GM23338 (cell line): ENCODE results near the gene GPC6. TPM values are rescaled to one million over a fixed set of nuclear protein-coding genes. Genes with fewer than 3 reads are reported as not detected.

ENCODE experiments used
- ATAC-seq: fragments of 200-7000 bp; cut with Tn5 transposase; 3 replicates; pipeline ENCODE4 v1.9.1; 2020
- DNase-seq: peaks from one replicate; pipeline ENCODE4 v3.0.0-alpha.2; 2015; ENCODE audit warnings: low spot score
- H2AFZ ChIP-seq: fragments of 200-600 bp; sonication (generic); 2 replicates; pipeline ENCODE4 v1.8.0; 2016; ENCODE audit warnings: antibody characterized with exemption, mild to moderate bottlenecking, moderate library complexity
- H3F3A ChIP-seq: fragments of 200-600 bp; sonication (generic); replicated peaks from 2 replicates; pipeline ENCODE4 v1.8.0; 2017; ENCODE audit warnings: antibody characterized with exemption, mixed run types, low read depth
- H3K27ac ChIP-seq: fragments of 200-600 bp; sonication (generic); 2 replicates; pipeline ENCODE4 v1.6.1; 2016; ENCODE audit warnings: low read depth
- H3K27me3 ChIP-seq: fragments of 200-600 bp; sonication (generic); 2 replicates; pipeline ENCODE4 v1.8.0; 2016; ENCODE audit warnings: mild to moderate bottlenecking, mixed run types, moderate library complexity; ENCODE audit not compliant: insufficient read depth
- H3K36me3 ChIP-seq: fragments of 200-600 bp; sonication (generic); 2 replicates; pipeline ENCODE4 v1.8.0; 2016; ENCODE audit warnings: mild to moderate bottlenecking; ENCODE audit not compliant: insufficient read depth
- H3K4me1 ChIP-seq: fragments of 200-600 bp; sonication (generic); 2 replicates; pipeline ENCODE4 v1.8.0; 2016; ENCODE audit warnings: mild to moderate bottlenecking, moderate library complexity; ENCODE audit not compliant: insufficient read depth
- H3K4me2 ChIP-seq: fragments of 200-600 bp; sonication (generic); 2 replicates; pipeline ENCODE4 v1.7.1; 2017; ENCODE audit warnings: mixed run types
- H3K4me3 ChIP-seq: fragments of 200-600 bp; sonication (generic); 2 replicates; pipeline ENCODE4 v1.6.1; 2016; ENCODE audit warnings: mixed run types
- H3K79me2 ChIP-seq: fragments of 200-600 bp; sonication (generic); replicated peaks from 2 replicates; pipeline ENCODE4 v1.8.0; 2017; ENCODE audit warnings: mild to moderate bottlenecking; ENCODE audit not compliant: insufficient read depth
- H3K9me2 ChIP-seq: fragments of 200-600 bp; sonication (generic); 2 replicates; pipeline ENCODE4 v1.8.0; 2017; ENCODE audit not compliant: insufficient read depth
- H4K20me1 ChIP-seq: fragments of 200-600 bp; sonication (generic); replicated peaks from 2 replicates; pipeline ENCODE4 v1.8.0; 2017; ENCODE audit warnings: mild to moderate bottlenecking; ENCODE audit not compliant: insufficient read depth
- H3K27ac Mint-ChIP-seq: 2 replicates; pipeline ENCODE4 v1.8.0; 2020; ENCODE audit warnings: inconsistent platforms, mild to moderate bottlenecking, moderate library complexity, mixed read lengths
- H3K27me3 Mint-ChIP-seq: 3 replicates; pipeline ENCODE4 v1.8.0; 2022; ENCODE audit warnings: low read depth, mild to moderate bottlenecking, moderate library complexity, mixed read lengths, inconsistent platforms; ENCODE audit not compliant: insufficient read depth, poor library complexity
- H3K36me3 Mint-ChIP-seq: 3 replicates; pipeline ENCODE4 v1.8.0; 2021; ENCODE audit warnings: low read depth, mild to moderate bottlenecking, inconsistent platforms, moderate library complexity, mixed read lengths
- H3K4me1 Mint-ChIP-seq: 3 replicates; pipeline ENCODE4 v1.8.0; 2020; ENCODE audit warnings: mild to moderate bottlenecking, inconsistent platforms, mixed read lengths
- H3K4me3 Mint-ChIP-seq: 3 replicates; pipeline ENCODE4 v1.8.0; 2021; ENCODE audit warnings: moderate library complexity, mild to moderate bottlenecking, inconsistent platforms, mixed read lengths
- H3K9me3 Mint-ChIP-seq: 3 replicates; pipeline ENCODE4 v1.8.0; 2020; ENCODE audit warnings: moderate library complexity, mild to moderate bottlenecking, inconsistent platforms, mixed read lengths
- EZH2 ChIP-seq: fragments of 200-600 bp; sonication (generic); IDR thresholded peaks from one replicate; pipeline ENCODE4 v1.8.0; 2017; ENCODE audit warnings: antibody characterized with exemption, mild to moderate bottlenecking, low read depth; ENCODE audit not compliant: unreplicated experiment
- ZNF114 ChIP-seq: fragments of 250-450 bp; sonication (Bioruptor Pico); IDR thresholded peaks from 2 replicates; pipeline ENCODE4 v1.5.0; 2020; ENCODE audit warnings: mild to moderate bottlenecking, moderate library complexity
- polyA plus RNA-seq: library from polyadenylated mRNA; unstranded; fragments of >200 nt; fragmentation: Nextera tagmentation; extraction: Ambion mirVana; gene quantifications from 2 replicates; pipeline ENCODE4 v1.2.1, GENCODE V29; 2016
- total RNA-seq: library from RNA; depleted of rRNA; stranded (reverse); fragments of >200 nt; shearing (Covaris generic); gene quantifications from 2 replicates; pipeline ENCODE4 v1.2.3, GENCODE V29; 2014
- TF ChIP-seq, protein P1 (sequence below), 2 experiments: fragments of 200-600 bp in 1 of 2; sonication (generic) in 1 of 2; conservative IDR thresholded peaks; 2 replicates each; pipeline versions ENCODE4 v1.5.1 to v1.6.1; 2016 to 2017; ENCODE audit warnings: antibody characterized with exemption in 2 of 2, low read depth in 2 of 2, mild to moderate bottlenecking in 2 of 2, moderate library complexity in 1 of 2
- TF ChIP-seq, protein P2 (sequence below): IDR thresholded peaks from 2 replicates; pipeline ENCODE4 v1.6.1; 2016; ENCODE audit warnings: antibody characterized with exemption
- TF ChIP-seq, protein P3 (sequence below): IDR thresholded peaks from one replicate; pipeline ENCODE4 v1.6.1; 2018; ENCODE audit warnings: antibody characterized with exemption; ENCODE audit not compliant: unreplicated experiment

Gene GPC6
- total and polyA plus RNA-seq, 2 experiments from 2014 or later: 6.4 to 28.6 TPM

DNA sequence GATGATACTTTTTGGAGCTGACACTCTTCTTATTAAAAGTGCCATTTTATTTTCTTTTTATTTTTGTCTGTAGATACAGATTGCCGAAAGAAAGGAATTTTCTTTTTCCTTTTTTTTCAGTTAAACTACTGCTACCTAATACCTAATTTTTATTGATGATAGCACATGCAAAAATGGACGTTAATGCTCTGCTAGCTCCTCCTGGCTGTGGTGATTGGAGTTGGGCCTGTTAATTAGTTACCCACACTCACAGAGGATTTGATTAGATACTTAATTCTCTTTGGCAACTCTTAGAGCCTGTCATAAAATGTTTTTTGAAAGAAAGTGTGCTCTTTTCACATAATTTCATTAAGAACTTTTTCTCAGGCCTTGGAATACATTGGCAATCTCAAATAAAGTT lies 886.1 kb downstream of the GPC6 start:
- Histone ChIP-seq H3F3A (no peaks in the 10 kb centered on the region), H4K20me1 (no peaks in the 10 kb centered on the region), H3K36me3 (no peaks in the 10 kb centered on the region), H3K9me2 (no peaks in the 10 kb centered on the region), H2AFZ (no peak overlapping the region), H3K4me1 (peaks cover 13% of the 10 kb centered on the region), H3K4me2 (no peak overlapping the region), H3K79me2 (no peaks in the 10 kb centered on the region), H3K27me3 (no peaks in the 10 kb centered on the region), H3K27ac (no peak overlapping the region), H3K4me3 (no peak overlapping the region)
- Mint-ChIP-seq H3K36me3 (no peaks in the 10 kb centered on the region), H3K27me3 (peaks cover 2% of the 10 kb centered on the region), H3K4me3 (no peak overlapping the region), H3K4me1 (peaks cover 12% of the 10 kb centered on the region), H3K9me3 (no peaks in the 10 kb centered on the region), H3K27ac (no peak overlapping the region)
- DNase-seq: no peak
- no peak for ATAC-seq
- TF ChIP-seq, protein P1, sequence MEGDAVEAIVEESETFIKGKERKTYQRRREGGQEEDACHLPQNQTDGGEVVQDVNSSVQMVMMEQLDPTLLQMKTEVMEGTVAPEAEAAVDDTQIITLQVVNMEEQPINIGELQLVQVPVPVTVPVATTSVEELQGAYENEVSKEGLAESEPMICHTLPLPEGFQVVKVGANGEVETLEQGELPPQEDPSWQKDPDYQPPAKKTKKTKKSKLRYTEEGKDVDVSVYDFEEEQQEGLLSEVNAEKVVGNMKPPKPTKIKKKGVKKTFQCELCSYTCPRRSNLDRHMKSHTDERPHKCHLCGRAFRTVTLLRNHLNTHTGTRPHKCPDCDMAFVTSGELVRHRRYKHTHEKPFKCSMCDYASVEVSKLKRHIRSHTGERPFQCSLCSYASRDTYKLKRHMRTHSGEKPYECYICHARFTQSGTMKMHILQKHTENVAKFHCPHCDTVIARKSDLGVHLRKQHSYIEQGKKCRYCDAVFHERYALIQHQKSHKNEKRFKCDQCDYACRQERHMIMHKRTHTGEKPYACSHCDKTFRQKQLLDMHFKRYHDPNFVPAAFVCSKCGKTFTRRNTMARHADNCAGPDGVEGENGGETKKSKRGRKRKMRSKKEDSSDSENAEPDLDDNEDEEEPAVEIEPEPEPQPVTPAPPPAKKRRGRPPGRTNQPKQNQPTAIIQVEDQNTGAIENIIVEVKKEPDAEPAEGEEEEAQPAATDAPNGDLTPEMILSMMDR (conservative IDR thresholded peaks at IDR 0.05; ENCODE audit: low read depth in 2 of 2): peak; percentile 34 to 51; a peak in 3 of 4 replicates
- no peak for TF ChIP-seq EZH2
- TF ChIP-seq ZNF114 (CRISPR knock-in tag): no peak
- TF ChIP-seq, protein P2, sequence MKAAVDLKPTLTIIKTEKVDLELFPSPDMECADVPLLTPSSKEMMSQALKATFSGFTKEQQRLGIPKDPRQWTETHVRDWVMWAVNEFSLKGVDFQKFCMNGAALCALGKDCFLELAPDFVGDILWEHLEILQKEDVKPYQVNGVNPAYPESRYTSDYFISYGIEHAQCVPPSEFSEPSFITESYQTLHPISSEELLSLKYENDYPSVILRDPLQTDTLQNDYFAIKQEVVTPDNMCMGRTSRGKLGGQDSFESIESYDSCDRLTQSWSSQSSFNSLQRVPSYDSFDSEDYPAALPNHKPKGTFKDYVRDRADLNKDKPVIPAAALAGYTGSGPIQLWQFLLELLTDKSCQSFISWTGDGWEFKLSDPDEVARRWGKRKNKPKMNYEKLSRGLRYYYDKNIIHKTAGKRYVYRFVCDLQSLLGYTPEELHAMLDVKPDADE: no peak

DNA sequence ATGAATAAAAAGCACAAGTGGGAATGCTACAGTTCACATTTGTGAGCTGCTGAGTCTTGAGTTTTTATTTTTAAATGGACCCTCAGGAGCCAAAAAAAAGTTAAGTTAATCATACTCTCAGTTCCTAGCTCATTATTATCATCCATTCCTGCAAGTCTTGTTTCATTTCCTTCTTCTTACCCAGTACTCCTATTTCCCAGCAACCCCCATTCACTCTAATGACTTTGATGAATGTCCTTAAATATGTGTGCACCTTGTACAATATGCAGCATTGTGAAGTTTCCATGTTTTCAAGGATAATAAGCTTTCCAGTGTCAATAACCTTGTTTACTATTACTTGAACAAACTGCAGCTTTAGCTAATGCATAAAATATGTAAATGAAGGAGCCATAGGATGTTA lies 886.6 kb downstream of the GPC6 start:
- H3K27ac ChIP-seq: no peak overlapping the region
- peaks cover 13% of the 10 kb centered on the region for H3K4me1 ChIP-seq
- no peaks in the 10 kb centered on the region for H3K36me3 ChIP-seq
- no peak overlapping the region for H3K4me3 ChIP-seq
- DNase-seq (no peak), ATAC-seq (no peak)
- no peaks in the 10 kb centered on the region for H3F3A ChIP-seq
- no peaks in the 10 kb centered on the region for H3K9me3 Mint-ChIP-seq
- peaks cover 12% of the 10 kb centered on the region for H3K4me1 Mint-ChIP-seq
- TF ChIP-seq, protein P3, sequence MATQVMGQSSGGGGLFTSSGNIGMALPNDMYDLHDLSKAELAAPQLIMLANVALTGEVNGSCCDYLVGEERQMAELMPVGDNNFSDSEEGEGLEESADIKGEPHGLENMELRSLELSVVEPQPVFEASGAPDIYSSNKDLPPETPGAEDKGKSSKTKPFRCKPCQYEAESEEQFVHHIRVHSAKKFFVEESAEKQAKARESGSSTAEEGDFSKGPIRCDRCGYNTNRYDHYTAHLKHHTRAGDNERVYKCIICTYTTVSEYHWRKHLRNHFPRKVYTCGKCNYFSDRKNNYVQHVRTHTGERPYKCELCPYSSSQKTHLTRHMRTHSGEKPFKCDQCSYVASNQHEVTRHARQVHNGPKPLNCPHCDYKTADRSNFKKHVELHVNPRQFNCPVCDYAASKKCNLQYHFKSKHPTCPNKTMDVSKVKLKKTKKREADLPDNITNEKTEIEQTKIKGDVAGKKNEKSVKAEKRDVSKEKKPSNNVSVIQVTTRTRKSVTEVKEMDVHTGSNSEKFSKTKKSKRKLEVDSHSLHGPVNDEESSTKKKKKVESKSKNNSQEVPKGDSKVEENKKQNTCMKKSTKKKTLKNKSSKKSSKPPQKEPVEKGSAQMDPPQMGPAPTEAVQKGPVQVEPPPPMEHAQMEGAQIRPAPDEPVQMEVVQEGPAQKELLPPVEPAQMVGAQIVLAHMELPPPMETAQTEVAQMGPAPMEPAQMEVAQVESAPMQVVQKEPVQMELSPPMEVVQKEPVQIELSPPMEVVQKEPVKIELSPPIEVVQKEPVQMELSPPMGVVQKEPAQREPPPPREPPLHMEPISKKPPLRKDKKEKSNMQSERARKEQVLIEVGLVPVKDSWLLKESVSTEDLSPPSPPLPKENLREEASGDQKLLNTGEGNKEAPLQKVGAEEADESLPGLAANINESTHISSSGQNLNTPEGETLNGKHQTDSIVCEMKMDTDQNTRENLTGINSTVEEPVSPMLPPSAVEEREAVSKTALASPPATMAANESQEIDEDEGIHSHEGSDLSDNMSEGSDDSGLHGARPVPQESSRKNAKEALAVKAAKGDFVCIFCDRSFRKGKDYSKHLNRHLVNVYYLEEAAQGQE: no peak
- no peak overlapping the region for H3K4me3 Mint-ChIP-seq
- H3K4me2 ChIP-seq: no peak overlapping the region
- peaks cover 2% of the 10 kb centered on the region for H3K27me3 Mint-ChIP-seq
- no peaks in the 10 kb centered on the region for H3K27me3 ChIP-seq
- H3K9me2 ChIP-seq: no peaks in the 10 kb centered on the region
- H3K36me3 Mint-ChIP-seq: no peaks in the 10 kb centered on the region
- no peaks in the 10 kb centered on the region for H4K20me1 ChIP-seq
- H3K27ac Mint-ChIP-seq: no peak overlapping the region
- H3K79me2 ChIP-seq: no peaks in the 10 kb centered on the region
- H2AFZ ChIP-seq: no peak overlapping the region
